Smooth muscle cell (in vitro differentiated cells): ENCODE data around the gene TDP1. TPM values are rescaled to one million over a fixed set of nuclear protein-coding genes. Genes with fewer than 3 reads are reported as not detected.
"Not testable (repeated sequence)": the region's sequence is repeated elsewhere in the genome, so short reads cannot be mapped to it uniquely, and the experiment has no call there.

Source experiments
- DNase-seq: peaks from one replicate; lab custom pipeline; 2025; ENCODE audit not compliant: unreplicated experiment; lab: John Stamatoyannopoulos, UW
- H2AFZ ChIP-seq: fragments of 200-600 bp; sonication (generic); 2 replicates; pipeline ENCODE4 v1.6.0; 2016; ENCODE audit warnings: antibody characterized with exemption, low read depth, mild to moderate bottlenecking
- H3F3A ChIP-seq: fragments of 200-600 bp; sonication (generic); 2 replicates; pipeline ENCODE4 v1.6.0; 2017; ENCODE audit warnings: antibody characterized with exemption, low read depth
- H3K27ac ChIP-seq: fragments of 200-600 bp; sonication (generic); 2 replicates; pipeline ENCODE4 v1.5.1; 2016; ENCODE audit warnings: low read depth, mild to moderate bottlenecking
- H3K27me3 ChIP-seq: fragments of 200-600 bp; sonication (generic); 2 replicates; pipeline ENCODE4 v1.6.1; 2016; ENCODE audit warnings: low read depth, mild to moderate bottlenecking
- H3K36me3 ChIP-seq: fragments of 200-600 bp; sonication (generic); 2 replicates; pipeline ENCODE4 v1.5.1; 2016; ENCODE audit warnings: low read depth
- H3K4me1 ChIP-seq: fragments of 200-600 bp; sonication (generic); 2 replicates; pipeline ENCODE4 v1.5.1; 2016; ENCODE audit warnings: low read depth
- H3K4me2 ChIP-seq: fragments of 200-600 bp; sonication (generic); 2 replicates; pipeline ENCODE4 v1.6.0; 2016; ENCODE audit warnings: mild to moderate bottlenecking
- H3K4me3 ChIP-seq: fragments of 200-600 bp; sonication (generic); 2 replicates; pipeline ENCODE4 v1.5.1; 2016; ENCODE audit warnings: mild to moderate bottlenecking
- H3K79me2 ChIP-seq: fragments of 200-600 bp; sonication (generic); 2 replicates; pipeline ENCODE4 v1.6.0; 2016; ENCODE audit warnings: low read depth, mild to moderate bottlenecking
- H3K9ac ChIP-seq: fragments of 200-600 bp; sonication (generic); 2 replicates; pipeline ENCODE4 v1.6.0; 2016; ENCODE audit warnings: low read depth
- H3K9me3 ChIP-seq: fragments of 200-600 bp; sonication (generic); replicated peaks from 2 replicates; pipeline ENCODE4 v1.5.1; 2016; ENCODE audit warnings: low read depth
- H4K20me1 ChIP-seq: fragments of 200-600 bp; sonication (generic); 2 replicates; pipeline ENCODE4 v1.6.0; 2016; ENCODE audit warnings: low read depth
- WGBS: methylation state at CpG from one replicate; pipeline ENCODE4 v1.1.7; 2016; ENCODE audit warnings: low lambda C conversion rate; 5-methylcytosine and 5-hydroxymethylcytosine counted together
- polyA plus RNA-seq: library from polyadenylated mRNA; unstranded; fragments of >200 nt; fragmentation: Nextera tagmentation; extraction: Ambion mirVana; gene quantifications from 2 replicates; pipeline ENCODE4 v1.2.1, GENCODE V29; 2016
- total RNA-seq: library from RNA; depleted of rRNA; stranded (reverse); fragments of >200 nt; gene quantifications from 2 replicates; pipeline ENCODE4 v1.2.3, GENCODE V29; 2014
- TF ChIP-seq, protein P1 (sequence below): fragments of 200-600 bp; sonication (generic); IDR thresholded peaks from 2 replicates; pipeline ENCODE4 v1.5.1; 2017; ENCODE audit warnings: borderline replicate concordance, mild to moderate bottlenecking, antibody characterized with exemption; ENCODE audit not compliant: insufficient read depth, poor library complexity, severe bottlenecking

The TDP1 gene
- total and polyA plus RNA-seq, 2 experiments from 2014 or later, result 10.0 to 22.3 TPM

DNA sequence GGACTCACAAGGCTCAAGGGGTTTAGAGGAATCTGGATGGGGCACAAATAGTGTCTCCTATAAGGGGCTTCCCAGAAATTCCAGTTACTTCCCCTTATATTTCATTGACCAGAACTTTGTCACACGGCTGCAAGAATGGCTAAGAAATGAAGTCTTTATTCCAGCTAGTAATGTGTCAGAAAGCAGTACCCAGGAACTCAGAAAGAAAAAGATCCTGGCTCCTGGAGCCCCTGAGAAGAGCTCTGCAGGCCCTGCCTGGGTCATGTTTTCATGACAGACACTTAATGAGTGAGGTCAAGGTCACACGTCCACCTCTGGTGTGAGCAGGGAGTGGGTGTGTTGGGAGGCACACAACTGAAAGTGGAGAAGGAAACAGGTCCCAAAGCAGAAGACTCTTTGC lies 123.8 kb downstream of the TDP1 start:
- no peak overlapping the region for H3K4me2 ChIP-seq
- no peaks in the 10 kb centered on the region for H3F3A ChIP-seq
- 86% methylated on average over 2 of the region's 2 CpGs for WGBS
- no peaks in the 10 kb centered on the region for H4K20me1 ChIP-seq
- H2AFZ ChIP-seq, result no peak overlapping the region
- no peaks in the 10 kb centered on the region for H3K4me1 ChIP-seq
- H3K27ac ChIP-seq, result no peak overlapping the region
- no peak overlapping the region for H3K4me3 ChIP-seq
- no peak for DNase-seq
- H3K9ac ChIP-seq, result no peak overlapping the region
- peaks cover 9% of the 10 kb centered on the region for H3K27me3 ChIP-seq
- H3K79me2 ChIP-seq, result no peaks in the 10 kb centered on the region
- H3K9me3 ChIP-seq, result no peaks in the 10 kb centered on the region
- H3K36me3 ChIP-seq, result no peaks in the 10 kb centered on the region
- TF ChIP-seq, protein P1, sequence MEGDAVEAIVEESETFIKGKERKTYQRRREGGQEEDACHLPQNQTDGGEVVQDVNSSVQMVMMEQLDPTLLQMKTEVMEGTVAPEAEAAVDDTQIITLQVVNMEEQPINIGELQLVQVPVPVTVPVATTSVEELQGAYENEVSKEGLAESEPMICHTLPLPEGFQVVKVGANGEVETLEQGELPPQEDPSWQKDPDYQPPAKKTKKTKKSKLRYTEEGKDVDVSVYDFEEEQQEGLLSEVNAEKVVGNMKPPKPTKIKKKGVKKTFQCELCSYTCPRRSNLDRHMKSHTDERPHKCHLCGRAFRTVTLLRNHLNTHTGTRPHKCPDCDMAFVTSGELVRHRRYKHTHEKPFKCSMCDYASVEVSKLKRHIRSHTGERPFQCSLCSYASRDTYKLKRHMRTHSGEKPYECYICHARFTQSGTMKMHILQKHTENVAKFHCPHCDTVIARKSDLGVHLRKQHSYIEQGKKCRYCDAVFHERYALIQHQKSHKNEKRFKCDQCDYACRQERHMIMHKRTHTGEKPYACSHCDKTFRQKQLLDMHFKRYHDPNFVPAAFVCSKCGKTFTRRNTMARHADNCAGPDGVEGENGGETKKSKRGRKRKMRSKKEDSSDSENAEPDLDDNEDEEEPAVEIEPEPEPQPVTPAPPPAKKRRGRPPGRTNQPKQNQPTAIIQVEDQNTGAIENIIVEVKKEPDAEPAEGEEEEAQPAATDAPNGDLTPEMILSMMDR, result no peak

DNA sequence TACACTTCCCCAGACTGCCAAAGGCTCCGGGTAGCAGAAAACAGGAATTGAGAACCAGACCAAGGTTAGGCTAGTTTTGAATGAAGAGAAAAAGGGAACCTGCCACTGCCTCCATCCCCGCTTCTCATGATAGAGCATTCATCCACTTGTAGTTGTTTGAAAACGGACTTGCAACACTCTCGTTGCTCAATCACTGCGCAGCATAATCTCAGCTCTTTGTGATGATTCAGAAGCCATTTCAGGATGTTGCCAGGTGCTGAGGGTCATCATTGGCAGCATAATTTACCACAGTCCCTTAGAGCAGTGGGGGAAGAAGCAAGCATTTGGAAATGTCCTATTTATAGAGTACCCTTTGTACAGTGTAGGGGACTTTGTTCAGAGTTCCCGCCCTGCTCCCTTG lies 131.7 kb downstream of the TDP1 start:
- Histone ChIP-seq H4K20me1 (no peaks in the 10 kb centered on the region), H3K4me3 (no peak overlapping the region), H2AFZ (no peak overlapping the region), H3F3A (no peaks in the 10 kb centered on the region), H3K4me2 (no peak overlapping the region), H3K4me1 (no peaks in the 10 kb centered on the region), H3K79me2 (no peaks in the 10 kb centered on the region), H3K36me3 (no peaks in the 10 kb centered on the region), H3K27ac (no peak overlapping the region), H3K9ac (no peak overlapping the region), H3K27me3 (no peaks in the 10 kb centered on the region), H3K9me3 (no peaks in the 10 kb centered on the region)
- no peak for DNase-seq
- 82% methylated on average over 6 of the region's 6 CpGs for WGBS
- TF ChIP-seq, protein P1, result no peak

DNA sequence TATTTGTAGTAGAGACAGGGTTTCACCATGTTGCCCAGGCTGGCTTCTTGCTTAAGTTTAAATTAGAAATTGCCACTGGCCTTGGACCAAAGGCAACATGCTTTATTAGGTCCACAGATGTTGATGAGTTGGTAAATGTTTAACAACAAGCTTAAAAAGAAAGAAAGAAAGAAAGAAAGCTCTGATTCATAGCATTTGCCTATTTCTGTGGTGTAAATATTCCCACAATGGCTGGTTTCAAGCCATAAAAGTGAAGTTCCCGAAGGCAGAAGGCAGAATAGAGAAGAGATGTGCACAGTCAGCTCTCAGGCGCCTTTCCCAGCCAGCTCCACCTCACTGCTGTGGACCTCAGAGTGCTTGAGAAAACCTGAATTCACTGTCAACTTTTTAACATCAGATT lies 132.4 kb downstream of the TDP1 start:
- DNase-seq, result no peak
- no peaks in the 10 kb centered on the region for H3K4me1 ChIP-seq
- H2AFZ ChIP-seq, result no peak overlapping the region
- H3K27me3 ChIP-seq, result no peaks in the 10 kb centered on the region
- 94% methylated on average over 2 of the region's 2 CpGs for WGBS
- H3K9me3 ChIP-seq, result no peaks in the 10 kb centered on the region
- no peaks in the 10 kb centered on the region for H3F3A ChIP-seq
- H3K79me2 ChIP-seq, result no peaks in the 10 kb centered on the region
- no peaks in the 10 kb centered on the region for H4K20me1 ChIP-seq
- H3K36me3 ChIP-seq, result no peaks in the 10 kb centered on the region
- H3K4me3 ChIP-seq, result no peak overlapping the region
- no peak overlapping the region for H3K9ac ChIP-seq
- H3K27ac ChIP-seq, result no peak overlapping the region
- H3K4me2 ChIP-seq, result no peak overlapping the region
- TF ChIP-seq, protein P1, result no peak

DNA sequence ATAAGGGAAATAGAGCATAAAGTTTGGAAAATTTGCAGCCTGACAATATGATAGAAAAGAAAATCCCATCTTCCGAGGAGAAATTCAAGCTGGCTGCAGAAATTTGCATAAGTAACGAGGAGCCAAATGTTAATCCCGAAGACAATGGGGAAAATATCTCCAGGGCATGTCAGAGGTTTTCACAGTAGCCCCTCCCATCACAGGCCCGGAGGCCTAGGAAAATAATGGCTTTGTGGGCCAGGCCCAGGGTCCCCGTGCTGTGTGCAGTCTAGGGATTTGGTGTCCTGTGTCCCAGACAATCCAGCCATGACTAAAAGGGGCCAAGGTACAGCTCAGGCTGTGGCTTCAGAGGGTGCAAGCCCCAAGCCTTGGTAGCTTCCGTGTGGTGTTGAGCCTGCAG lies 133.8 kb downstream of the TDP1 start:
- WGBS, result 40% methylated on average over 6 of the region's 6 CpGs
- H3K9me3 ChIP-seq, H3K79me2 ChIP-seq, H3K4me1 ChIP-seq, H3K4me2 ChIP-seq, H3K9ac ChIP-seq, H3F3A ChIP-seq, DNase-seq, H2AFZ ChIP-seq, H3K27ac ChIP-seq, H4K20me1 ChIP-seq, H3K27me3 ChIP-seq, H3K36me3 ChIP-seq, H3K4me3 ChIP-seq: not testable (repeated sequence)
